SH-SY5Y (cell line): ENCODE measurements around the gene AHSG.

ENCODE experiments used
- GATA2 ChIP-seq: IDR thresholded peaks from 2 replicates; pipeline ENCODE4 v1.6.1; 2011; ENCODE audit warnings: mild to moderate bottlenecking, low read depth, low read length
- GATA3 ChIP-seq: IDR thresholded peaks from 2 replicates; pipeline ENCODE4 v1.6.1; 2011; ENCODE audit warnings: low read depth, mild to moderate bottlenecking, low read length, moderate library complexity

Gene AHSG

GRCh38 chr3:186605078-186605477, 7.8 kb upstream of the AHSG start:
- no peak for TF ChIP-seq GATA3

GRCh38 chr3:186605561-186606545, 7.0 kb upstream of the AHSG start:
- TF ChIP-seq GATA2, result no peak
- no peak for TF ChIP-seq GATA3

GRCh38 chr3:186608624-186609215, 4.1 kb upstream of the AHSG start:
- TF ChIP-seq GATA3, result no peak
- no peak for TF ChIP-seq GATA2

- no peak for TF ChIP-seq GATA3
Measured at GRCh38 chr3:186609247-186609868, 3.5 kb upstream of the AHSG start.

GRCh38 chr3:186612065-186612464, 795 bp upstream of the AHSG start:
- no peak for TF ChIP-seq GATA3
- no peak for TF ChIP-seq GATA2

GRCh38 chr3:186613637-186614265, 891 bp downstream of the AHSG start:
- TF ChIP-seq GATA3, result no peak

- TF ChIP-seq GATA3 (no peak), GATA2 (no peak)
Measured at GRCh38 chr3:186614266-186614596, 1.4 kb downstream of the AHSG start.

GRCh38 chr3:186614597-186615483, 2.0 kb downstream of the AHSG start:
- TF ChIP-seq GATA2 (no peak), GATA3 (no peak)

- TF ChIP-seq GATA3 (no peak), GATA2 (no peak)
Measured at GRCh38 chr3:186616299-186616617, 3.4 kb downstream of the AHSG start.

- no peak for TF ChIP-seq GATA3
- TF ChIP-seq GATA2, result no peak
Measured at GRCh38 chr3:186617036-186617946, 4.4 kb downstream of the AHSG start.

- TF ChIP-seq GATA2, result no peak
- no peak for TF ChIP-seq GATA3
Measured at GRCh38 chr3:186618318-186618938, 5.6 kb downstream of the AHSG start.

- no peak for TF ChIP-seq GATA2
- TF ChIP-seq GATA3, result no peak
Measured at GRCh38 chr3:186619787-186620212, 6.9 kb downstream of the AHSG start.
